Brain pericyte (primary cell): ENCODE results near the gene NECTIN1.

Experiments used
- DNase-seq: peaks from one replicate; pipeline ENCODE4 v3.0.0-alpha.2; 2012; ENCODE audit warnings: low read depth, low spot score

Gene NECTIN1

GRCh38 chr11:119730789-119731386 is 1.9 kb upstream of the NECTIN1 start:
- DNase-seq: no peak

DNA sequence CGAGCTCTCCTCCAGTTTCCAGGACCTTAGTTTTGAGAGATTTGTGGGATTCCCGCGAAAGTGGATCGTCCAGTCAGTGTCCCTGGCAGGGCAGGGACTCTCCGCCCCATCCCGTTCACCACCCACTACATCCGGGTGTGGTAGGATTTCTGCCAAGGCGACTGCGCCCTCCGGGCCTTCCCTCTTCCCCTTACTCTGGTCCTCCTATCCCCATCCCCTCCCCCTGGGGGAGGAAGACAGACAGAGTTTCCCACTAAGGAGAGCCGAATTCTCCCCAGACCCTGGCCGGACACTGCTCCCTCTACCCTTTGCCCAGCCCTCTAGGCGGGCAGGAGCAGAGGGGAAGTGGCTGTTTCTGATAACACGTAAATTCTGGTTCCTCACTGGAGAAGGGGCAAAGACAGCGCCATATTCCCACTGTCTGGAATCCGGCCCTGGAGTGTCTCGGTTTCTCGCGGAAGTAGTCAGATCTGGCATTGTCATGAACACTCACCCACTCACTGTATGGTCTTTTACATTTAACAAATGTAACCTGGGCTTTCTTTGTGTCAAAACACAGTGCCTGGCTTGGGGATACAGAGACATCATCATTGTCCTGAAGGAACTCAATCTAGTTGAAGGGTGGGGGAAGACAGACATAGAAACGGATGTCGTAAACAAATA is 1.1 kb upstream of the NECTIN1 start:
- no peak for DNase-seq

- no peak for DNase-seq
Measured at GRCh38 chr11:119729581-119729927, 554 bp upstream of the NECTIN1 start.

GRCh38 chr11:119728211-119728626 is 781 bp downstream of the NECTIN1 start:
- no peak for DNase-seq

DNA sequence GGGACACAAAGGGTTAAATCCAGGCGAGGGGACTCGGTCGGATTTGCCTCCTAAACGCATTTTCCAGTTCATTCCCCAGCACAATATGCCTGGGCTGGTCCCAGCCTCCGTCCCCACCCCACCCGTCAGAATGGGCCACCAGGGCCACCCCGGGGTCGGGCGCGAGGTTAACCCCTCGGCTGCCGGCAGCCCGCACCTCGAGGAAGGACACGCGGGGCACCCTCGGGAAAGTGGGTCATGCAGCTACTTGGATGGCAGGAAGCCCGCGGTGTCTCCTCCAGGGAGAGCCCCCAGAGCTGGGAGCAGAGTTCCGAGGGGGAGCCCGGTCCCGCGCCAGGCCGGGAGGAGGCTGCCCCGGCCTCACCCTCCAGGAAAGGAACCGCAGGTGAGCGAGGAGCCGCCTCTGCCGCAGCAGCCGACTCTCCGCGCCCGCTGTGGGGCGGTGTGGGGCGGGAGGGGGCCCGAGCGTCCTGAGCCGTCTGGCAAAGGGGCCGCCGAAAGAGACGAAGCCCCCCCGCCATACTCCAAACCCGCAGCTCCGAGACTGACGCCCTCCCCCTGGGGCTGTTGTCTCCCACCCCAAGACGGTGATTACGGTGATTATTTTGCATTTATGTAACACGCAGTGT is 1.4 kb downstream of the NECTIN1 start:
- no peak for DNase-seq

DNA sequence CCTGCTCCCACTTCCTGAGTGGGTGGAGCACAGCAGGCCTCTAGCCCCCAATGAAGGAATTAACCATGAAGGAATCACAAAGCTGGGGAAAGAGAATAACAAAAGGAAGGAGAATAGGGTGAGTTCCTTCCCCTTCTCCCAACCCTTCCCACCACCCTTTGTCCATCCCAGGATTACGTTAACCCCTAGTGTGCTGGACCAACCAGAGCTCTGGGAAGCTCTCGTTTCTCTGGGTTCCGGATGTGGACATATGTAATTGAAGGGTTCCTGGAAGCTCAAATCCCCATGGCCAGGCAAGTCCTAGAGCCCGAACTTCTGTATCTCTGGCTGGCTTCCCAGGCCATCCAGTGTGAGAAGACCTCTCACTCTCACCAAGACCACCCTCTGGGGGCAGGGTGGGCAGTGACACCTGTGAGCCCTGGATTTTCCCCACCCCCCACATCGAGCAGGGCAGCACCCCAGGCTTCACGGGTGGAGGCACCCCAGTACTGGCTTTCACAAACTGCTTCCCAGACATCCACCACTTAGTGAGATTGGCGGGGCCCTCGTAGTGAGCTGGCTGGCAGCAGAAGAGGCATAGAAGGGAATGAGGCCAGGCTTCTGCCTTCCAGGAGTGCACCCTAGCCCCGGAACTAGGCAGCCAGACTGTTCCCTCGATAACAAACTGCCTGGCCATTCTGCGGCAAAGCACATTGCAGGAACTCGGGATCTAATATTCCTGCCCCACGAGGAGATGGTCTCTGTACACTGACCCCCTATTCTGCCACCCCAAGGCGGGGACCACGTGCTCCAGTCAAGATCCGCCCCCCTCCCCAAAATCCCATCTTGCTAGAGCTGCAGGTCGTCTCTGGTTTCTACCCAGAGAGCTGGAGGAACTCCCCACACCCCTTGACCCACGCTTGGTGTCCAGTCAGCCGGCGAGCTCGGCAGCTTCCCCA is 2.1 kb downstream of the NECTIN1 start:
- no peak for DNase-seq

- DNase-seq: no peak
Measured at GRCh38 chr11:119726150-119726553, 2.8 kb downstream of the NECTIN1 start.

DNA sequence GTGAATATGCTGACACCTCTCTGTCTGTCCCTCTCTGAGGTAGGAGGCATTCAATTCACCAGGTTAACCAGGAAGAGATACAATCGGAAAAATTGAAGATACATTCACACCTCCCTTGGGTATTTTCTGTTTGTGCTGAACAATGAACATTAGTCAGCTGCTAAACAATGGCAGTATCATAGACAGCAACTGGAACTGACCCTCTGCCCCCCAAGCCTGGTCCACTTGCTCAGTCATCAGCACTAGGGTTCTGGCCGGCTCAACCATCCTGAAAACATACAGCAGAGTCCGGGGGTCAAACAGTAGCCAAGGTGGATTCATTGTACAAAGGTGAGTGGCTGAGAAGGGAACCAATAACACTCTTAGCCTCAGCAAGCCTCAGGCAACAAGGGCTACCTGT is 4.0 kb downstream of the NECTIN1 start:
- DNase-seq: no peak

DNA sequence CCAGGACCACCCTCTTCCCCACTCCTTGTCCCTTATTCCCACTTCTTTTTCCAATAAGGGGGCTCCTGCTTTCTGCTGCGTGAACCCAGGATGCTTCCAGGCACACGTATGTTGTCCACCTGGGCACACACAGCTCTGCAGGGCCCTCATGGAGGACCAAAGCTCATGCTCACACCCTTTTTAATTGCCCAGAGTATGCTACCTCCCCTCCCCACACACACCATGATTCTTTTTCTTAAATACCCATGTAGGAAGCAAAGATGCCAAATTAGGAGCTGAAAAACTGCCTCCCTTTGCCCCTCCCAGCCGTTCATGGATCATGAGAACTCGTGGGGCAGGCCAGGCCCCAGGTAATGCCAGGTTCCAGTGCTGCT is 5.1 kb downstream of the NECTIN1 start:
- no peak for DNase-seq

DNA sequence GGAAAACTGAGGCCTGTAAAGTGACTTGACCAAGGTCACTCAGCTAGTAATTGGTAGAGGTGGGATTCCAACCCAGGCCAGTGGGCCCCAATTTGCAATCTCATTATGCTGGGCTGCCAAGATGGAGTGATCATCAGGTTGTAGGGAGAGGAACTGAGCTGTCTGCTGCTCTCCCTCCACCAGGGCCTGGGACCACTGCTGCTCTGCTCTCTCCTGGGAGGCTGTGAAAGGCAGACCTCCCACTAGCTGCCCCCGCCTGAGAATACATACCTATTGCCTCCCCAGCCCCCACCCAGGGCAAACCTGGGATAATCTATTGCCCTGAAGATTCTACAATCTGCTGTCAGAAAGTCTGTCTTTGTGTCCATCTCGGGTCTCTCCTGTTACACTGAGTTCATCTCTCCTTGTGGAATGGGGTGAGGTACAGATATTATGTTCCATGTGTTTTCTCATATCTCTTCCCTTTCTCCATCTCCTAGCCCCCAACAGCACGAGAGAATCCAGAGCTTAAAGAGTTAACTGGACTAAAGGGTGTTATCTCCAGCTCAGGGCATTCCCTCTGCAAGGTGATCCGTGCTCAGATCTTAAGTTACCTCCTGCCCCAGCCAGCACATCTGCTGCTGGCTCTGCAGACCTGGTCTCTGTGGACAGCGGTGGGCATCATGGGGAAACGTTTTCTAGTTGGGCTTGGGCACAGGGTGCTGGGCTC is 5.6 kb downstream of the NECTIN1 start:
- no peak for DNase-seq

DNA sequence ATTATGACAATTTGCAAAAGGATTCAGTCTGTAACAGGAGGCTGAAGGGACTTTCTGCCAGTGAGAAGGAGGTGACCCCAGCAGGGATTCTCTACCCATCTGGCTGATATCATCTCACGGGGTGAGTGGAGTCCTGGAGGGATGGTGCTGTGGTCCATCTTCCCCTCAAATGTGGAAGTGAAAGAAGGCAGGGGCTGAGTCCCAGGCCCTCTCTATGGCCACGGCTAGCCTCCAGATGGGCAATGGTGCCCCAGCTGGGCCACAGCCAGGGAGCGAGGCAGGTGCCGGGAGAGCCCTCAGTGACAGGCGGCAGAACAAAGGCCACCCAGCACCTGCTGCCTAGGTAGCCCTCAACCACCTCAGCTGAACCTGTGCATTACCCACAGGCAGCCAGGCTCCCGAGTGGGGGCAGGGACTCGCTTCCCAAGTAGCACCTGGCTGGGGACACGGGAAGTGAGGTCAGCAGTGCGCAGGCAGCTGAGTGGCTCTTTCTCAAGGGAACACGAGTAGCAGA is 6.7 kb downstream of the NECTIN1 start:
- no peak for DNase-seq

DNA sequence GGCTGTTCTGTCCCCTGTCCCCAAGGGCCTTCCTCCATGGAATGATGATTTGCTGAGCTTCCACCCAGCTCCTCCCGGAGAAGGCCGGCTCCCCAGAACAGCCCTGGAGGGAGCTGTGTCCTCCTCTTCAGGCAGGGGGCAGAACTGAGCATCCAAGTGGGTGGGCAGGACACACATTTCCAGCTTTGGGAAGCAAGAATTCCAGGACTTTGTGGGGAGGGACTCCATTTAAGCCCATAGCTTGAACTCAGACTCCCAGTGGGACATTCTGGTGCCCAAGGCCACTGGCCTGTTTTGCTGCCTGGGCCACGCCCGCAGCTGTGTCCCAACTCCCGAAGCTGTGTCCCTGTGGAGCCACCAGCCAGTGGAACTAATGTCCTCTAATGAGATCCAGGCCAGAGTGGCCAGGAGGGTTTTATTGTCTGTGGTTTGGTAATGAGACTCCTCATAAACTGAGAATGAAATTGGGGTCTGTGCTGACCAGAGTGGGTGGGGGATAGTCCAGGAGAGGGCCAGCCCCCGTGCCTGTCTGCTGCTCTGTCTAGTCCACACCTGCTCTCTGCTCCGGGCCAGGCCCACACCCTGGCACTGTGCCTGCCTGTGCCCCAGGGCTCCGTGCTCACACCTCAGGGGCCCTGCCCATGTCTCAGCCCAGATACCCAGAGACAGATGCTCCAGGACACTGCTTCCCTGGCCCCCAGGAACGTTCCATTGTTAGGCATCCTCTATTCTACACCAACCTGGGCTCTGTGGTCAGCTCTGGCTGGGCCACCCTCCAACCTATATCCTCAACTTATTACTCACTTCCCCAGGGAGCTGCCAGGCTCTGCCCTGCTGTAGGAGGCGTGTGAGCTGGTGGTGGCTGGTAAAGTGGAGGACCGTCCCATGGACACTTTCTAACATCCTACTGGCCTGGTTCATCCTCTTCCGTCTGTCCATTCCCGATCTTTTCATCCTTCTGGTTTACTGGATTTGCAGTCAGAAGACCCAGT is 7.6 kb downstream of the NECTIN1 start:
- no peak for DNase-seq

DNA sequence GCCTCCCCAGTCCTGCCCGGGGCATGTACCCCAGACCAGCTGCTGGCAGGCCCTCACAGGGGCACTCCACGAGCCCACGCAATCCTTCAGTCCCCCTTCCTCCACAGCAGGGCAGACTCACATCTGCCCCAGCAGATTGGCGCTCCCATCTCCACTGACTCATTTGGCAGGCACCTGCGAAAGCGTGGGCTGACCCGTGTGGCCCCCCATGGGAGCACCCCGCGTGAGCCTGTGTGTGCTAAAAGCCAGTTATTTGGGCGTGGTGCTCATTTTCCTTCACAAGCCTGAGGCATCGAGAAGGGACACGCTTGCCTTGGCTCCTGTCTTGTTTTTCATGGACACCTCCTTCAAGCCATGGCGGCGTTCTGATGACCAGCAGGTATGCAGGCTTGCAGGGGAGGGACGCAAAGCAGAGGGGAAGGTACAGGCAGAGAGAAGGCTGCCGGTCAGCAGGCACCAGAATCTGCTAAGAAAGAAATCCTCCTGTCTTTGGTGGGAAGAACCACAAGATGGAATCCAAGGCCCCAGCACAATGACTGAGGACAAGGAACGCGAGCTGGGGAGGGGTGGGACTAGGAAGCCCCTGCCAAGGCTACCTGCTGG is 8.6 kb downstream of the NECTIN1 start:
- no peak for DNase-seq

- DNase-seq: no peak
Measured at GRCh38 chr11:119717839-119718534, 11.0 kb downstream of the NECTIN1 start.

DNA sequence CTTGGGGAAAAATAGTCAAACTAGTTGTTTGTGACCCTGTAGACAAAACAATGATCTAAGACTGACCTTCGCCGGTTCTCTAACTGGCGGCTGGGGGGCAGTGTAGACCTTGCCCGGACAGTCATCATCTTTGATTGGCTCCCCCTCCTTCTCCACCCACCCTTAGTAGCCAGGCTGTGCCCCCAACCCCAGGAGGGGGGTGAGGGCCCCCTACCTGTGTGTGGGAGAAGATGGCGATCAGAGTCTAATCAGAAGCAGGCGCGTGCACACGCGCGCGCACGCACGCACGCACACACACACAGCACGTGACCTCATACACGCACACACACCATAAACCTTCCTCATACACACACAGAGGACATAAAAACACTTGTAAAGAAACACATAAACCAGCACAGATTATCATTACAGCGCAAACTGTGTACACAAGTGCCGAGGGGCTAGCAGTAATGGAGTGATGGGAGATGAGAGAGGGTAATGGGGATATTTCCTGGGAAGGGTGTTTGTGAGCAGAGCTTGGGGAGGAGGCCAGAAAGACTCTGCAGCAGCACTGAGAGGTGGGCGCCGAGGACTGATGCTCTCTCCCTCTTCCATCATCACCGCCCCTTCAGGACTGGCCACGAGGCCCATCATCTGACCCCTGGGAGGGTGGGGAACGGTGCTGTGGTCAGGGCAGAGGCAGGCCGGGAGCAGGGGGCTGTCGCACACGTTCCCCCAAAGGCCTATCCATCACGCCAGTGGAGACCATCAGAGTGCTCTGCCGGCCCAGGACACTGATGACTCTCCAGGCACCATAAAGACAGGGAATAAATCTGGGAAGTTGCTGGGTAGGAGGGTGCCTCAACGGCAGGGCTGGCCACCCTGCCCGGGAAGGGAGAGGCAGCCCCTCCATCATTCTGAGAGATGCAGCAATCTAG is 12.2 kb downstream of the NECTIN1 start:
- DNase-seq: no peak

DNA sequence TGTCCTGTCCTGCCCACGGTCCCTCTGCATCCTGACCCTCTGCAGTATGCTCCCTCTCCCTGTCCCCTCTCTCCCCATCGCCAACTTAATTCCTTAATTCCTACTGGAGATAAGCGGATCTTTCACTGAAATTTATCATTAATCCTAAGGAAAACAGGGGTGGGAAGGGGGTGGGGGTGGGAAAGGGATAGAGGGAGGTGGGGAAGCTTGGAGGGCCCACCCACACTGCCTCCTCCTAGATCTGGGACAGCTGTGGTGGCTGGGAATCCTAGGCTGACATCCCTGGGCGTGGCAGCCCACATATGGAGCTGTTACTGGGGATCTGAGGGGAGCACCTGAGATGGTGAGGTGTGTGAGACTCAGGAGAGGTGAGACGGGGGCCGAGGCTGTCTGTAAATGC is 14.4 kb downstream of the NECTIN1 start:
- no peak for DNase-seq

DNA sequence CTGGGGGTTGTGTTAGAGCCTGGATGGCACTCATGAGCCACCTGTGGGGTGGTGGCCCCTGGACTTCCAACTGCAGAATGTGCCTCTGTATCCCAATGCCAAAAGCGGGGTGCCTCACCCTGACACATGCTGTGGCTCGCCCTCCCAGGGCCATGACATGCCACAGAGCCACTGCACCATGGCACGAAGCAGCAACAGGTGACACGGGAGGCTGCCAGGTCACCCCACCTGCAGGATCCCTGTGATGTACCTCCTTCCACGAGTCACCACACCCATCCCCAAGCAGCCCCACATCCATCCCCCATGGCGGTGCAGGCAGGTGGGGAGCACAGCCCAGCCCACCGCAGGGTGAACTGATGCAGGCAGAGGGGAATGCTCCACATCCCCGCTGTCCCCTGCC is 14.8 kb downstream of the NECTIN1 start:
- no peak for DNase-seq
